Retinal pigment epithelial cell (primary cell): ENCODE measurements around the gene PWWP2A.

Experiments used
- DNase-seq: peaks from one replicate; pipeline ENCODE4 v3.0.0-alpha.2; 2010; ENCODE audit warnings: low read depth
- H3K4me3 ChIP-seq: 2 replicates; pipeline ENCODE4 v1.5.1; 2011; ENCODE audit warnings: mild to moderate bottlenecking, low read length, control low read depth, moderate library complexity
- TF ChIP-seq, protein P1 (sequence below): conservative IDR thresholded peaks from 2 replicates; pipeline ENCODE4 v1.5.1; 2011; ENCODE audit warnings: low read depth, low read length, control low read depth, inconsistent platforms

The PWWP2A gene

DNA sequence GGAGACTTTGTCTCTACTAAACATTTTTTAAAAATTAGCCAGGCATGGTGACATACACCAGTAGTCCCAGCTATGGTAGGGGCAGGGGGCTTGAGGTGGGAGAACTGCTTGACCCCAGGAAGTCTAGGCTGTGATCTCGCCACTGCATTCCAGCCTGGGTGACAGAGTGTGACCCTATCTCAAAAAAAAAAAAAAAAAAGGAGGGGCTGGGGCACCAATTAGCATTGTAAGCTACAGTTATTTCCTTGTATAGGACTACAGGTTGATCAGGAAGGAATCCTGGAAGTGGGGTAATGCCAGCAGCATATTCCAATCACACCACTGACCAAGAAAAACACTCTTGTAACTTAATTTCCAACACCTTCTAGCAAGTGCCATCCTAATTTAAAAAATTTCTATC lies 32.1 kb downstream of the PWWP2A start:
- DNase-seq, result no peak
- no peak overlapping the region for H3K4me3 ChIP-seq
- TF ChIP-seq, protein P1, sequence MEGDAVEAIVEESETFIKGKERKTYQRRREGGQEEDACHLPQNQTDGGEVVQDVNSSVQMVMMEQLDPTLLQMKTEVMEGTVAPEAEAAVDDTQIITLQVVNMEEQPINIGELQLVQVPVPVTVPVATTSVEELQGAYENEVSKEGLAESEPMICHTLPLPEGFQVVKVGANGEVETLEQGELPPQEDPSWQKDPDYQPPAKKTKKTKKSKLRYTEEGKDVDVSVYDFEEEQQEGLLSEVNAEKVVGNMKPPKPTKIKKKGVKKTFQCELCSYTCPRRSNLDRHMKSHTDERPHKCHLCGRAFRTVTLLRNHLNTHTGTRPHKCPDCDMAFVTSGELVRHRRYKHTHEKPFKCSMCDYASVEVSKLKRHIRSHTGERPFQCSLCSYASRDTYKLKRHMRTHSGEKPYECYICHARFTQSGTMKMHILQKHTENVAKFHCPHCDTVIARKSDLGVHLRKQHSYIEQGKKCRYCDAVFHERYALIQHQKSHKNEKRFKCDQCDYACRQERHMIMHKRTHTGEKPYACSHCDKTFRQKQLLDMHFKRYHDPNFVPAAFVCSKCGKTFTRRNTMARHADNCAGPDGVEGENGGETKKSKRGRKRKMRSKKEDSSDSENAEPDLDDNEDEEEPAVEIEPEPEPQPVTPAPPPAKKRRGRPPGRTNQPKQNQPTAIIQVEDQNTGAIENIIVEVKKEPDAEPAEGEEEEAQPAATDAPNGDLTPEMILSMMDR, result no peak

DNA sequence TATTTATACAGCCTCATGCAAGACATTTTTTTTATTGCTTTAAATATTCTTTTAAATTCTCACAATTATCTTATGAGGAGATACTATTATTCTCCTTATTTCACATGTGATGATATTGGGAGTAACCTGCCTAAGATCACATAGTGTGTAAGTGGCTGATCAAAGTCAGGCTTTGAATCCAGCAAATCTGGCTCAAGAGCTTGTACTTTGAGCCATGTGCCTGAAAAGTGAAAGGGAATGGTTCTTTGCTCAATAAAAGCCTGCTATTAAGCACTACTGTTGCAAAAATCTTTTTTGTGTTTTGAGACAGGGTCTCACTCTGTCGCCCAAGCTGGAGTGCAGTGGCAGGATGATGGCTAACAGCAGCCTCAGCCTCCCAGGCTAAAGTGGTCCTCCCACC lies 35.1 kb downstream of the PWWP2A start:
- TF ChIP-seq, protein P1, result no peak
- no peak overlapping the region for H3K4me3 ChIP-seq

DNA sequence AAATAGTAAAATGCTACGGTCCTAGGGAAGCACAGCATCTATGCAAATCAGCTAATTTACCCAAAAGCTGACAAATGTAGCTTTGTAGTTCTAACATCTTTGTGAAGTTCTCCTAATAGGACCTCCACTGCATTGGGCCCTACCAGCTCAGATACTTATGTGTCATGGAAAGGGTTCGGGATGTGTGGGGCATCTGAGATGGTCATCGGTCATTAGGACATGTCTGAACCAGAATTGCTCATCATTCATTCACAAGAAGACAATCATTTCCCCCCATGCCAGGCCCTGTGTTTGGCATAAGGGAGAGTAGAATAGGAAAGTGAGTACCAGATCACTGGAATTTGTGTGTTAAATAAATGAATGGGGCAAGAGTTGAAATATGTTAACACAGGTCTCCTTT lies 35.7 kb downstream of the PWWP2A start:
- no peak overlapping the region for H3K4me3 ChIP-seq
- TF ChIP-seq, protein P1, result no peak
- DNase-seq, result no peak

More for the DNA sequence above, 35.1 kb downstream of the PWWP2A start:
- no peak for DNase-seq

DNA sequence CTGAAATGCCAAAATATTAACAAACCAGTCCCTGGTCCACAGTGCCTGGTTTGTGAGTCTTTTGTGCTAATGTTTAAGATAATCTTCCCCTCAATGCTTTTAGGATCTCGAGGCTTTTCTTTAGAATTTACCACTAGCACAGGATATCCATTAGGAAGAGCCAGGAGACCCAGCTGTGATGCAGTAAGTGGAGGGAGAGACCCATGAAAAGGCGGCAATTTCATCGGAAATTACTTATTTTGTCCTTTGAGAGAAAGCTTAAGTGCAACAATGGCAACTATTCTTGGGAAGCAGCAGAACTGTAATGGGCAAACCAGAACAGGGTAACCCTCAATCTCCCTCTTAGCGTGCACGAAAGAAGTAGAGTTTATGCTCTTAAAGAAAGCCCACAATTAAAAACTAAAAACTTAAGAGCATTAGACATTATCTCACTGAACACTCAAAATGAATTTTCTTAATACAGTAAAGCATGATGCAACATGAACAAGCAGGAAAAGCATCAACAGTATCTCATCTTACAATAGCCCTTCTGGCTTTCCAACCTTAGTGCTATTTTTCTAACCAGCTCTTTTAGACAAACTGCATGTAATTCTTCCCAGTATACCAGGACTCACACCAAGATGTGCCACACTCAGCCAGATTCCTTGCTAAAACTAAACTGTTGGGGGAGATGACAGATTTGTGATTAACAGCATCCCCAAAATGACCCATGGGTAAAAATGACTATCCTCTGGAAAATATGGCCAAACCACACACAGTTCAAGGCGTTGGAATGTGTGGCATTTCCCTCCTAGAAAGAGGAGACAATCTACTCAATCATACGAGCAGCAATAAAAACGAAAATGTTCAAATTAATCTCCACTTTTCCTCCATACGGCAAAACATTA lies 36.4 kb downstream of the PWWP2A start:
- DNase-seq, result no peak
- no peak overlapping the region for H3K4me3 ChIP-seq
- TF ChIP-seq, protein P1, result no peak

DNA sequence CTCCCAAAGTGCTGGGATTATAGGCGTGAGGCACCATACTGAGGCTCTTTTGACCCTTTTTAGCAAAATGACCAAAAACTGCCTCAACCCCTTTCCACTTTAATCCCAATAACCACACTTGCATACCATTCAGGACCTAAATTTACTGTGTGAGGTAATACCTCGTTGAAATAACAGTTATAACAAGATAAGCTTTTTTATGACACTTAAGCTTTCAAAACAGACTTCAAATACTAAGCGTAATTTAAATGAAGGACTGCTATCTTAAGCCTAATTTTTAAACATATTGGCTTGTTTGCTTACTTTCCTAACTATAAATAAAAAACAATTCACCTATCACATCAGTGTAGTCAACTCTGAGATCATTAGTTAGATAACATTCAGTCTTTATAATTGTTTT lies 37.8 kb downstream of the PWWP2A start:
- TF ChIP-seq, protein P1, result no peak
- no peak overlapping the region for H3K4me3 ChIP-seq
- DNase-seq, result no peak

DNA sequence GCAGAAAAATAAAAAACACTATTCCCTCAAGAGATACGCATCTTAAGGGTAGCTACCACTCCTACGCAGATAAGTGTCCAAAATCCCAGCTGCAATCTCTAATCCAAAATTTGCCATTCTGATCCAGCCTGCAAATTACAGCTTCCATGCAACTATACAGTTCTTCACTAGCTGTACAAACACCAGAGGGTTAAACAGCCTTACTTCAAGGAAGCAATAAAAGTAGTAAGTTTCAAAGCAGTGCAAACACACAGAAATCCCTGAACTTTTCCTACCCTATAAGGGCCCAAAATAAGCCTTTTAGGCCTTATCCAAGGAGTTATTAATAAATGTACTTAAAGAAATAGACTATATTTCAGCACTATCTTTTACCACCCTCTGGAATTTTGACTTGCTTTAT lies 39.5 kb downstream of the PWWP2A start:
- no peak overlapping the region for H3K4me3 ChIP-seq
- TF ChIP-seq, protein P1, result no peak
- DNase-seq, result no peak

DNA sequence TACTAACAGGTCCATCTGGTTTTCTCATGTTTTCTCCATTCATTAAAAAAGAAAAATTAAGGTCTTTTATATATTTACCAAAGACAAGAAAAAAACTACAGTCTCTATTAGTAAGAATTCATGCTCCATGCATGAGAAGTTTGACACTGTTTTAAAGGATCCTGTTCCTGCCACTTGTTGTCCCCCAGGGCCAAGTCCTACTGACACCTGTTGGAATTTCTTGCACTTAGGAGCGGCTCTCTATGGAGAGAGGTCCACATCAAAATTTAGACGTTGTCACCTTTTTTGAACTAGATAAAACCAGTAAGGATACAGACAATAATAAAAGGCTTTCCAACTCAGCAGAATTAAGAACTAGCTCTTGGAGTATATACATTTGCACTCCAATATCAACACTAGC lies 42.3 kb downstream of the PWWP2A start:
- no peak for DNase-seq
- no peak overlapping the region for H3K4me3 ChIP-seq
- TF ChIP-seq, protein P1, result no peak
